Measurements from ENCODE around the gene MALAT1. TPM values are rescaled to one million over a fixed set of nuclear protein-coding genes. Genes with fewer than 3 reads are reported as not detected.
A peak's percentile ranks its signal among the peaks of the same experiment; 100 is the strongest.

The MALAT1 gene
- total RNA-seq, 1 experiment from 2014 or later, result 6,000 TPM

GRCh38 chr11:65538915-65539743, 40.3 kb downstream of the MALAT1 start:
- peak overlapping the region; percentile 94 for H3K4me2 ChIP-seq (ENCODE audit: low read length)
- H3K27ac ChIP-seq (ENCODE audit: low read depth, low read length), result peak overlapping the region; percentile 100
- H3K9me3 ChIP-seq (ENCODE audit: control insufficient read depth in 1 of 2, insufficient read depth in 1 of 2, low read depth in 1 of 2, low read length in 2 of 2), result no peaks in the 10 kb centered on the region
- no peak for TF ChIP-seq SIN3A (IDR thresholded peaks at IDR 0.05; ENCODE audit: low read depth)
- TF ChIP-seq REST (IDR thresholded peaks at IDR 0.05; ENCODE audit: low read depth), result no peak
- CTCF ChIA-PET, result interaction anchor here (0.6 to 4.6 kb wide), 8 partner anchors 13 to 76 kb away, joined by 3 to 89 read pairs (median 10); partner anchors contain the start of genes EHBP1L1, FAM89B, PCNX3 and SCYL1
- H3K36me3 ChIP-seq (ENCODE audit: control insufficient read depth in 1 of 2, insufficient read depth in 2 of 2, low read length in 2 of 2), result peaks cover 3 to 4% of the 10 kb centered on the region in 2 experiments; a peak in 3 of 4 replicates
- H3K9me2 ChIP-seq (ENCODE audit: insufficient read depth), result no peaks in the 10 kb centered on the region
- DNase-seq (ENCODE audit: low read depth, low spot score) (no peak), ATAC-seq (peak; percentile 10)
- H3K9ac ChIP-seq (ENCODE audit: low read length), result peak overlapping the region; percentile 82
- intact Hi-C loops (cut with micrococcal nuclease), result no loop called here
- no TSS peak for BruUV-seq (replicated peaks)
- H3K4me1 ChIP-seq (ENCODE audit: control insufficient read depth in 1 of 2, insufficient read depth in 2 of 2, low read length in 2 of 2), result peaks cover 13 to 39% of the 10 kb centered on the region in 2 experiments; a peak in 3 of 4 replicates
- no peak overlapping the region for H2AFZ ChIP-seq (ENCODE audit: low read depth, low read length, poor library complexity, severe bottlenecking)
- H3K4me3 ChIP-seq (replicated peaks in 1 of 2; ENCODE audit: low read depth in 1 of 2, low read length in 2 of 2), result peak overlapping the region; percentile 68 to 85
- H4K20me1 ChIP-seq (ENCODE audit: insufficient read depth), result no peaks in the 10 kb centered on the region
- POLR2A ChIA-PET, result interaction anchor here (1.2 to 2.8 kb wide), 8 partner anchors 14 to 63 kb away, joined by 3 to 16 read pairs (median 8); partner anchors contain the start of genes FAM89B, LTBP3, SCYL1 and ZNRD2
- no peaks in the 10 kb centered on the region for H3K27me3 ChIP-seq (ENCODE audit: insufficient read depth, low read length)
- RAD21 ChIA-PET (ENCODE audit: low non-redundant PET in 1 of 2, low total read pairs in 2 of 2, uncharacterized antibody in 2 of 2, unreplicated experiment in 2 of 2), result interaction anchor here (0.6 to 3.3 kb wide), 6 partner anchors 13 to 124 kb away, joined by 3 to 32 read pairs (median 4); partner anchors contain the start of genes FAM89B (in 2 of the 2) and ZNRD2 (in 1 of the 2)
- H3K79me2 ChIP-seq (ENCODE audit: insufficient read depth, low read length), result peaks cover 24% of the 10 kb centered on the region

All from HCT116 (cell line).